NB4 (cell line): Measurements from ENCODE around the gene ADGRL3.

Source experiments
- DNase-seq: peaks from one replicate; pipeline ENCODE4 v3.0.0; 2010; ENCODE audit warnings: low read depth
- H3K4me3 ChIP-seq: one replicate; pipeline ENCODE4 v1.5.1; 2011; ENCODE audit warnings: mild to moderate bottlenecking, low read depth, low read length, moderate library complexity
- CTCF ChIP-seq: IDR thresholded peaks from one replicate; pipeline ENCODE4 v1.5.1; 2012; ENCODE audit warnings: low read depth, low read length
- MAX ChIP-seq: IDR thresholded peaks from 2 replicates; pipeline ENCODE4 v1.6.1; 2011; ENCODE audit warnings: low read depth, low read length
- MYC ChIP-seq: IDR thresholded peaks from 2 replicates; pipeline ENCODE4 v1.6.1; 2011; ENCODE audit warnings: low read depth, low read length
- POLR2A ChIP-seq: IDR thresholded peaks from 2 replicates; pipeline ENCODE4 v1.6.1; 2011; ENCODE audit warnings: mild to moderate bottlenecking; ENCODE audit not compliant: insufficient read length; ENCODE audit errors: extremely low read depth

Gene ADGRL3

GRCh38 chr4:61473306-61473705, 273.2 kb downstream of the ADGRL3 start:
- TF ChIP-seq POLR2A = no peak
- TF ChIP-seq MYC = no peak
- TF ChIP-seq MAX = no peak
- no peak for TF ChIP-seq CTCF
- DNase-seq = no peak
- no peak overlapping the region for H3K4me3 ChIP-seq

GRCh38 chr4:61478340-61478739, 278.2 kb downstream of the ADGRL3 start:
- TF ChIP-seq MAX (no peak), MYC (no peak)
- no peak for DNase-seq
- H3K4me3 ChIP-seq = no peak overlapping the region

GRCh38 chr4:61485056-61485455, 284.9 kb downstream of the ADGRL3 start:
- no peak for DNase-seq
- TF ChIP-seq MAX (no peak), CTCF (no peak), MYC (no peak), POLR2A (no peak)
- H3K4me3 ChIP-seq = no peak overlapping the region

GRCh38 chr4:61489927-61490326, 289.8 kb downstream of the ADGRL3 start:
- no peak for DNase-seq

GRCh38 chr4:61493041-61493440, 292.9 kb downstream of the ADGRL3 start:
- TF ChIP-seq CTCF (no peak), MAX (no peak), POLR2A (no peak), MYC (no peak)
- DNase-seq = no peak
- H3K4me3 ChIP-seq = no peak overlapping the region

More at GRCh38 chr4:61489927-61490326, 289.8 kb downstream of the ADGRL3 start:
- H3K4me3 ChIP-seq = no peak overlapping the region
- TF ChIP-seq MYC = no peak
- no peak for TF ChIP-seq CTCF
- TF ChIP-seq POLR2A = no peak
- no peak for TF ChIP-seq MAX

- TF ChIP-seq MYC (no peak), MAX (no peak), POLR2A (no peak), CTCF (no peak)
- H3K4me3 ChIP-seq = no peak overlapping the region
- no peak for DNase-seq
Measured at GRCh38 chr4:61493470-61493869, 293.3 kb downstream of the ADGRL3 start.
